Effector memory CD4-positive, alpha-beta T cell (primary cell): ENCODE measurements around the gene TMBIM4.

Source experiments
- DNase-seq, 3 donors: peaks; one replicate each; pipeline ENCODE4 v3.0.0-alpha.2; 2020
- H3K27ac ChIP-seq: 2 replicates; pipeline ENCODE4 v1.7.0; 2013; ENCODE audit warnings: mild to moderate bottlenecking, low read length, moderate library complexity; ENCODE audit not compliant: insufficient read depth, poor library complexity, severe bottlenecking
- H3K27me3 ChIP-seq: replicated peaks from 2 replicates; pipeline ENCODE4 v1.7.0; 2013; ENCODE audit warnings: mild to moderate bottlenecking, low read length; ENCODE audit not compliant: insufficient read depth, control insufficient read depth, poor library complexity, severe bottlenecking
- H3K36me3 ChIP-seq: 2 replicates; pipeline ENCODE4 v1.7.0; 2013; ENCODE audit warnings: mild to moderate bottlenecking, low read length, moderate library complexity; ENCODE audit not compliant: control insufficient read depth, insufficient read depth
- H3K4me1 ChIP-seq: 2 replicates; pipeline ENCODE4 v1.7.0; 2013; ENCODE audit warnings: low read length, mild to moderate bottlenecking; ENCODE audit not compliant: control insufficient read depth, insufficient read depth, poor library complexity, severe bottlenecking
- H3K4me3 ChIP-seq: 2 replicates; pipeline ENCODE4 v1.7.0; 2013; ENCODE audit warnings: low read length, low read depth, mild to moderate bottlenecking; ENCODE audit not compliant: insufficient read depth, poor library complexity, severe bottlenecking
- H3K9me3 ChIP-seq: 2 replicates; pipeline ENCODE4 v1.7.0; 2013; ENCODE audit warnings: mild to moderate bottlenecking, low read length, moderate library complexity; ENCODE audit not compliant: control insufficient read depth

TMBIM4 gene

DNA sequence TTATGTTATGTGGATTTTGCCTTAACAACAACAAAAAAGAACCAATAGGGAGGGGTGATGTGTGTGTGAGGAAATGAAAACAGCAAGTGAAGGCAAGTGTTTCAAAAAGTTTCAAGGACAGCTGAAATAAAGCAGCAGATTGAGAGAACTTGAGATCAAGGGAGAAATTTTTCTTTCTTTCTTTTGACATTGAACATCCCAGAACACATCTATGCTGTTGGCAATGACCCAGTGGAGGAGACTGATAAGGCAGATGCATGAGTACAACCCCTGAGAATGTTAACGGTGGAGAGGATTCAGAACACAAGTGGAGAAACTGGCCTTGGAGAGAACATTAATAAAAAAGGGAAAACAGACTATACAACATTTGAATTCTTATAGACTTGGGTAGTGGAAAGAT is 42.1 kb downstream of the TMBIM4 start:
- peaks cover 46% of the 10 kb centered on the region for H3K36me3 ChIP-seq
- H3K4me3 ChIP-seq: no peak overlapping the region
- no peak for DNase-seq
- no peak overlapping the region for H3K27ac ChIP-seq
- H3K4me1 ChIP-seq: peaks cover 7% of the 10 kb centered on the region
- no peaks in the 10 kb centered on the region for H3K27me3 ChIP-seq
- H3K9me3 ChIP-seq: no peaks in the 10 kb centered on the region

DNA sequence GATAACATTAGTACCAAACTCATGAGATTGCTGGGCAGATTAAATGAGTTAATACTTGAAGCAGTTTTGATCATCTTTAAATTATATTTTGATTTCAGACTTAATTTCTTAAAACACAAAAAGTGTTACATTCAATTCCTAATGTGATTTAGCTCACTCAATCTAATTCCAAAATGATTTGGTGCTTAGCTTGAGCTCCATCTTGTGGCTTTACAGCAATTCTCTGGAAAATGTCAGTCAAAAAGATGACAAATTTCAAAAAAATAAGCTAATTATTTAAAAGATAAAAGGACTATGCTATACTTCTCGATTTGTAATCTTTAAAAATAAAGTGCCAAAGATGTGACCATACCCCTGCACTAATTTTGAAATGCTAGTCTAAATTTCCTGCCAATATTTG is 49.3 kb downstream of the TMBIM4 start:
- DNase-seq: no peak
- peaks cover 31% of the 10 kb centered on the region for H3K36me3 ChIP-seq
- H3K27me3 ChIP-seq: no peaks in the 10 kb centered on the region

DNA sequence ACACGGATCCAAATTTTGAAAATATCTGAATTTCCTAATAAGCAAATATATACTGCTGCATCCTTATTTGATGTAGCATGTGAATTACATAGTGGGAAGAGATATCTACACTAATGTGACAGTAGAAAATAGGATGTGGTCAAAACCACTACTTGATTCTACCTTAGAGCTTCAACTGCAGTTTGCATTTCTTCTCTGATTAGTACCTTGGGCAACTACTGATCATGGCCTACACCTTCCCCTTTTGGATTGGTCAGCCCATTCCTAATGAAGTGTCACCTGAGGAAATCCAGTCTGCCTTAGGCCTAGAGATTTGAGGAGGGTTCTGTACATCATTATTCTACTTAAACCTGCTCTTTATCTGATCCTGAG is 49.9 kb downstream of the TMBIM4 start:
- Histone ChIP-seq H3K36me3 (peaks cover 26% of the 10 kb centered on the region), H3K27me3 (no peaks in the 10 kb centered on the region), H3K9me3 (no peaks in the 10 kb centered on the region), H3K27ac (no peak overlapping the region), H3K4me3 (no peak overlapping the region), H3K4me1 (no peaks in the 10 kb centered on the region)
- no peak for DNase-seq

More for the DNA sequence above, 49.3 kb downstream of the TMBIM4 start:
- H3K4me1 ChIP-seq: no peaks in the 10 kb centered on the region
- H3K4me3 ChIP-seq: no peak overlapping the region
- no peaks in the 10 kb centered on the region for H3K9me3 ChIP-seq
- H3K27ac ChIP-seq: no peak overlapping the region

DNA sequence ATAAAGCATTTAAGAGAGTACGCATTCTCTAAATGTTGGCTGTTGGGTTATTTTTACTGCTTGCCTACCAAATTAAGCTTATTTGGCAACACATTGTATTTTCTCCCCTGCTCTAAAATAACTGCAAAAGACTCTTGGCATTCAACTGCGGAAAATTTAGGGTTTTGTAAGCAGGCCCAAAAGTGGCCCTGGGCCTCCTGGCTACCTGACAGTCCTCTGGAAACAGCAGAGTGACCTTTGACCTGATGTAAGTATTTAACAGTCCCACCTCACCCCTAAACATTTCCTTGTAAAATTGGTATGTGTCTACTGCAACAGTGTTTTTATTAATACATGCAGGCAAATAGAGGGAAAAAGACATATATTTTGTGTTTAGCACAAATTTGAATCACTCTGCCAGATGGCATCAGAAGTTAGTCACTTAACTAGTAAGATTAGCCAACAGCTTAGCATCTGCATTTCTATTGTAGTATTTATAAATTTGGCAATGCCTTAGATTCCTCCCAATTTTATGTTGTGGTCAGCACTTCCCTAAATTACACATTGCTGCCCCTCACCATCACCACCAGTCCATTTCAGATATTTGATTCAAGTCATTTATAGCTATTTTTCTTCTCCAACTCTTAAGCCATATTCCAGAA is 50.4 kb downstream of the TMBIM4 start:
- no peak for DNase-seq
- no peaks in the 10 kb centered on the region for H3K9me3 ChIP-seq
- H3K27me3 ChIP-seq: no peaks in the 10 kb centered on the region
- H3K4me1 ChIP-seq: no peaks in the 10 kb centered on the region
- no peak overlapping the region for H3K4me3 ChIP-seq
- no peak overlapping the region for H3K27ac ChIP-seq
- peaks cover 21% of the 10 kb centered on the region for H3K36me3 ChIP-seq

DNA sequence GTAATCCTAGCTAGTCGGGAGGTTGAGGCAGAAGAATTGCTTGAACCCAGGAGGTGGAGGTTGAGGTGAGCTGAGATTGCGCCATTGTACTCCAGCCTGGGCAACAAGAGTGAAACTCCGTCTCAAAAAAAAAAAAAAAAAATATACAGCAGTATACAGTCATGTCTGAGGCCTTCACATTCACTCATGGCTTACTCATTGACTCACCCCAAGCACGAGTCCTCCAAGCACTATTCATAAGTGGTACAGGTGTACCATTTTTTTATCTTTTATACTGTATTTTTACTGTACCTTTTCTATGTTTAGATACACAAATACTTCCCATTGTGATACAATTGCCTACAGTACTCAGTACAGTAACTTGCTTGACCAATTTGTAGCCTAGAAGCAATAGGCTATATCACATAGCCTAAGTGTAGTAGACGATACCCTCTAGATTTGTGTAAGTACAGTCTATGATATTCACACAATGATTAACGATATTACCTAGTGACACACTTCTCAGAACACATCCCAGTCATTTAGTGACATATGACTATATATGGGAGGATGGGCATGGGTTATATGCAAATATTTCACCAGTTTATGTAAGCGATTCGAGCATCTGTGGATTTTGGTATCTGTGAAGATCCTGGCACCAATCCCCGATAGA is 51.4 kb downstream of the TMBIM4 start:
- Histone ChIP-seq H3K4me1 (no peaks in the 10 kb centered on the region), H3K36me3 (peaks cover 17% of the 10 kb centered on the region), H3K9me3 (no peaks in the 10 kb centered on the region), H3K27me3 (no peaks in the 10 kb centered on the region), H3K27ac (no peak overlapping the region), H3K4me3 (no peak overlapping the region)
- DNase-seq: no peak

DNA sequence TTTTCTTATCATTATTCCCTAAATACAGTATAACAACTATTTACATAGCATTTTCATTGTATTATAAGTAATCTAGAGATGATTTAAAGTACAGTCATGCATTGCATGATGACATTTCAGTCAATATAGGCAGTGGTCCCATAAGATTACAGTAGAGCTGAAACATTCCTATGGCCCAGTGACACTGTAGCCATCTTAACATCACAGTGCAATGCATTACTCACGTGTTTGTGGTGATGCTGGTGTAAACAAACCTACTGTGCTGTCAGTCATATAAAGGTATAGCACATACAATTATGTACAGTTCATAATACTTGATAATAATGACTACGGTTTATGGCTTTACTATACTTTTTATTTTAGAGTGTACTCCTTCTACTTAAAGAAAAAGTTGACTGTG is 52.6 kb downstream of the TMBIM4 start:
- H3K27ac ChIP-seq: no peak overlapping the region
- DNase-seq: no peak
- H3K4me1 ChIP-seq: no peaks in the 10 kb centered on the region
- H3K36me3 ChIP-seq: peaks cover 5% of the 10 kb centered on the region
- H3K9me3 ChIP-seq: no peaks in the 10 kb centered on the region
- H3K27me3 ChIP-seq: no peaks in the 10 kb centered on the region
- no peak overlapping the region for H3K4me3 ChIP-seq

DNA sequence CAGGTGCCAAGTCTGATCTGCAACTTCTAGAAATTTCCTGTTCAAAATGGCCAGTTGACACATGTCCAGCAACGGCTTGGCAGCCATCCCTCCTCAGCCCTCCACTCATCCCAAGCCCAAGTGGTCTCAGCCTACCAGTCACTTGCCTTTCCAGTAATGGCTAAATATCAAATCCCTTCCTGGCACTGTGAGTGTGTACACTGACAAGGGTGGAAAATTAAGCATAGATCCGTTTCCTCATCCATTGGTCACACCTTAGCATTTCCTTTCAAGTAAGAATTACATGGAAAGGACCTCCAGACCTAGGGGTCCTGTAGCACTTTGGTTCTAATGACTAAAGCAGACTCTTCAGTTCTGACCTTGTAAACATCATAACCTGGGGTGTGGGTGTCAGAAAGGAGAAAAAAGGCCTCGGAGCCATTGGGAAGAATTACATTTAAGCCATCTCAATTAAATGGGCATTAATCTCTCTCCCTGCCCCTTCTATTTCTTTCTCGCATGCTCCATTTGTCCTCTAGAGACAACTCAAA is 54.7 kb downstream of the TMBIM4 start:
- Histone ChIP-seq H3K27ac (no peak overlapping the region), H3K4me1 (no peaks in the 10 kb centered on the region), H3K9me3 (no peaks in the 10 kb centered on the region), H3K27me3 (no peaks in the 10 kb centered on the region), H3K4me3 (no peak overlapping the region), H3K36me3 (no peaks in the 10 kb centered on the region)
- DNase-seq: no peak

DNA sequence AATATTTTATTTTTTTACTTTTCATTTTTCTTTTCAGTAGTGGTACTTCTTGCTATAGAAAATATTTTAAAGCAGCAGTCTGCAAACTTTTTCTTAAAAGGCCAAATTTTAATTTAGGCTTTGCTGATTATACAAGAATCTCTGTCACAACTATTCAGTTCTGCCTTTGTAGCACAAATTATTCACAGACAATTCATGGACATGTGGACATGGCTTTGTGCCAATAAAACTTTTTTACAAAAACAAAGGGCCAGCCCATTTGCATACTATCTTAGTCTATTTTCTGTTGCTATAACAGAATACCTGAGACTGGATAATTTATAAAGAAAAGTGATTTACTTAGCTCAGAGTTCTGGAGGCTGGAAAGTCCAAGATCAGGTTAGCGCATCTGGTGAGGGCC is 56.3 kb downstream of the TMBIM4 start:
- Histone ChIP-seq H3K9me3 (no peaks in the 10 kb centered on the region), H3K27ac (no peak overlapping the region), H3K27me3 (no peaks in the 10 kb centered on the region), H3K36me3 (no peaks in the 10 kb centered on the region), H3K4me1 (no peaks in the 10 kb centered on the region), H3K4me3 (no peak overlapping the region)
- no peak for DNase-seq

DNA sequence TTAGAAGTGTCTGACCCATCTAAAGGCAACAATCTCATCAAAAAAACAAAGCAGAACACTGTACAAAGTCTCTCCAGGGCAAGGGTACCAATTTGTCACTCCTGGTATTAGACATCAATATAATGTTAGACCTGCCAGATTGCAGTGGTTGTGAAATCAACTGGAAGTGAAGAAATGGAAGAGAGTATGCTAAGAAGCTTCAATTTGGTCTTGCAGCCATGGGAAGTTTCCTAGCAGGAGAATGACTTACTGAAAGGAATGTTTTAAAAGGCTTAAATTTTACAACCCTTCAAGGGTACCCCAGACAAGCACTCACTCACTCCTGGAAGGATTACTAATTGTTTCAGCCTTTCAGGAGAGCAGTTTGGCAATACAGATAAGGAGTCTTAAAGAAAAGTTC is 58.2 kb downstream of the TMBIM4 start:
- H3K4me3 ChIP-seq: no peak overlapping the region
- H3K4me1 ChIP-seq: no peaks in the 10 kb centered on the region
- no peaks in the 10 kb centered on the region for H3K36me3 ChIP-seq
- H3K27ac ChIP-seq: no peak overlapping the region
- H3K9me3 ChIP-seq: no peaks in the 10 kb centered on the region
- DNase-seq: no peak
- no peaks in the 10 kb centered on the region for H3K27me3 ChIP-seq

DNA sequence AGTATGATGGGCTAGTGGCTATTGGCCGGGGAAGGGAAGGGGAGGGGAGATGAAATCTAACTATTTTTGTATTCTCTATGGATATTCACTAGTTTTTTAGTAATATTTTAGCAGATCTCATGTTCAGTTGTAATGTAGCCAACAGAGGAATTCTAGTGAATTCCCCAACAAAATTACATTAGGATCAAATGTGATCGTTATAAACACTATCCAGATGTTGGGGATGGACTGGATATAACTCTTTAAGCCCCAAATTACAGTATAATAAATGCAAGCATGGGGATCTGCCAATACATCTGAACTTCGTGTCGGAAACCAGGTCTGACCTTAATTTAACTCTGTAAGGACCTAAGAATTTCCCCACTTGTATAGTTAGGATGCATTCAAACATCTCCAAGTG is 60.7 kb downstream of the TMBIM4 start:
- Histone ChIP-seq H3K9me3 (no peaks in the 10 kb centered on the region), H3K4me3 (no peak overlapping the region), H3K27ac (no peak overlapping the region), H3K36me3 (no peaks in the 10 kb centered on the region), H3K4me1 (no peaks in the 10 kb centered on the region), H3K27me3 (no peaks in the 10 kb centered on the region)
- no peak for DNase-seq
